Lower leg skin (tissue), 4 donors: Measurements from ENCODE around the gene TNNI3K. TPM values are rescaled to one million over a fixed set of nuclear protein-coding genes. Genes with fewer than 3 reads are reported as not detected.
"Not testable (repeated sequence)": the region's sequence is repeated elsewhere in the genome, so short reads cannot be mapped to it uniquely, and the experiment has no call there.

ENCODE experiments used
- DNase-seq, 2 donors: peaks; one replicate each; pipeline ENCODE4 v3.0.0-alpha.2; 2019; ENCODE audit warnings: low spot score in 2 of 2
- H3K4me3 ChIP-seq: fragments of 200-600 bp; sonication (generic); 2 replicates; pipeline ENCODE4 v1.5.1; 2017; ENCODE audit warnings: mild to moderate bottlenecking, low read depth; ENCODE audit not compliant: poor library complexity, severe bottlenecking
- CTCF ChIP-seq, 3 donors: fragments of 450-650 bp; IDR thresholded peaks; one replicate each; pipeline ENCODE4 v1.5.1; 2016; ENCODE audit warnings: antibody characterized with exemption in 3 of 3, mild to moderate bottlenecking in 3 of 3, moderate library complexity in 2 of 3
- POLR2A ChIP-seq, 2 donors: fragments of 450-650 bp; IDR thresholded peaks; one replicate each; pipeline ENCODE4 v1.6.1; 2016 to 2017; ENCODE audit warnings: antibody characterized with exemption in 2 of 2, mild to moderate bottlenecking in 1 of 2, moderate library complexity in 1 of 2
- WGBS, 2 donors: methylation state at CpG; one replicate each; pipeline ENCODE4 v1.1.5; 2018; 5-methylcytosine and 5-hydroxymethylcytosine counted together
- intact Hi-C: fragments of 100-400 bp; cut with DNase I; formaldehyde crosslinking; loops from one replicate; pipeline ENCODE4 v1.15.0; 2023; ENCODE audit warnings: low total_unique reads
- total RNA-seq, 4 donors: library from RNA; depleted of rRNA; stranded (reverse); fragments of >200 nt; gene quantifications; one replicate each; pipeline ENCODE4 v1.1.0, GENCODE V29; 2016

TNNI3K gene
- total RNA-seq, 4 donors from 2014 or later, result 0.75 to 2.2 TPM; not detected in 2

DNA sequence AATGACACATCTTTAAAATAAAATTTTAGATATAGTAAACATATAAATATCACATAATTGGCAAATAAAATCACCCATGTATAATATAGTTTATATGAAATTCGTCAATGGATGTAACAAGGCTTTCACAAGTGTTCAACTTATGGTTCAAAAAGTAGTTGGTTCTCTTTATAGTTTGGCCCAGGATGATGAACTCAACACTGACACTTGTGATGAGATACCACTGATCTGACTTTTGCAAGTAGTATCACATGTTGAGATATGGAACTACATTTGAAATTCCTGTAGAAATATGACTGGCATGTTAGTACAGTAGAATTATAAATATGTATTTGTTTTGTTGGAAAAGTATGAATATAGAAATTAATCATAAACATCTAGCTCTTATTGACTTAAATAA is 1.8 kb downstream of the TNNI3K start:
- TF ChIP-seq POLR2A (IDR thresholded peaks at IDR 0.05) (no peak), CTCF (IDR thresholded peaks at IDR 0.05) (no peak)
- DNase-seq, result no peak
- intact Hi-C loops, result no loop called here
- 76 to 82% methylated on average over 1 of the region's 1 CpG for WGBS, 2 donors
- H3K4me3 ChIP-seq, result no peak overlapping the region

DNA sequence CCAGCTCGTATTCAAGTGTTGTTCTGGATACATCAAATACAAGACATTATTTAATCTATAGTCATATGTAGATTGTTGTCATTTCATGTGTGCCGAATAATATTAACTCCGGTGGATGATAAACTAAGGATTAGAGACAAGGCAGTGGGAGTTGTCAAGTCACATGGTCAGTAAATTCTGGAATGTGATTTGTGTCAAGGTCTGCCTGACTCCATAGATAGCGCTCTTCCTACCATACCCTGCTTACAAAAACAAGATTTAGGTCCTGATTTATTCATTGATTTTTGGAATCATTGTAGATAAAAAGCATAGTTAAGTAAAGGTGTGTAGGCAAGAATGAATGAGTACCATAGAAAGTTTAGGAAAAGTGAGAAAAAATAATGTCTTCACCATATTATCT is 2.6 kb downstream of the TNNI3K start:
- TF ChIP-seq CTCF (IDR thresholded peaks at IDR 0.05) (no peak), POLR2A (IDR thresholded peaks at IDR 0.05) (no peak)
- intact Hi-C loops, result no loop called here
- no peak overlapping the region for H3K4me3 ChIP-seq
- 93 to 96% methylated on average over 4 of the region's 4 CpGs for WGBS, 2 donors
- DNase-seq, result no peak

- intact Hi-C loops, result no loop called here
- no peak overlapping the region for H3K4me3 ChIP-seq
- DNase-seq, result no peak
- TF ChIP-seq CTCF (IDR thresholded peaks at IDR 0.05) (no peak), POLR2A (IDR thresholded peaks at IDR 0.05) (no peak)
- WGBS, 2 donors, result 8 to 10% methylated on average over 2 of the region's 2 CpGs
These were observed 10.1 kb downstream of the TNNI3K start for GRCh38 chr1:74245168-74245772.

- WGBS, 2 donors, result 81 to 84% methylated on average over 2 of the region's 2 CpGs
- intact Hi-C loops, result no loop called here
- TF ChIP-seq CTCF (IDR thresholded peaks at IDR 0.05), result no peak
- TF ChIP-seq POLR2A (IDR thresholded peaks at IDR 0.05), result no peak
- no peak for DNase-seq
- H3K4me3 ChIP-seq, result no peak overlapping the region
These were observed 11.1 kb downstream of the TNNI3K start for GRCh38 chr1:74246315-74246714.

- DNase-seq, result no peak
- intact Hi-C loops, result no loop called here
- TF ChIP-seq POLR2A (IDR thresholded peaks at IDR 0.05) (no peak), CTCF (IDR thresholded peaks at IDR 0.05) (no peak)
- WGBS, 2 donors, result 90 to 96% methylated on average over 13 to 15 of the region's 22 CpGs
- no peak overlapping the region for H3K4me3 ChIP-seq
These were observed 12.8 kb downstream of the TNNI3K start for GRCh38 chr1:74247881-74248528.

DNA sequence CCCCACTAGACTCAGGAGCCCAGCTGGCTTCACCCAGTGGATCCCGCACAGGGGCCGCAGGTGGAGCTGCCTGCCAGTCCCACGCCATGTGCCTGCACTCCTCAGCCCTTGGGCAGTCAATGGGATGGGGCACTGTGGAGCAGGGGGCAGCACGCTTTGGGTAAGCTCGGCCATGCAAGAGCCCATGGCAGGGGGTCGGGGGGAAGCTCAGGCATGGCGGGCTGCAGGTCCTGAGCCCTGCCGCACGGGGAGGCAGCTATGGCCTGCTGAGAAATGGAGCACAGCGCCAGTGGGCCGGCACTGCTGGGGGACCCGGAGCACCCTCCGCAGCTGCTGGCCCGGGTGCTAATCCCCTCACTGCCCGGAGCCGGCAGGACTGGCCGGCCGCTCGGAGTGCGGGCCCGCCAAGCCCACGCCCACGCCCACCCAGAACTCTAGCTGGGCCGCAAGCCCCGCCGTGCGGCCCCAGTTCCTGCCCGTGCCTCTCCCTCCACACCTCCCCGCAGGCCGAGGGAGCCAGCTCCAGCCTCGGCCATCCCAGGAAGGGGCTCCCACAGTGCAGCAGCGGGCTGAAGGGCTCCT is 18.1 kb downstream of the TNNI3K start:
- H3K4me3 ChIP-seq, intact Hi-C loops: not testable (repeated sequence)
- peak in 1 of 2 donors; percentile 68 for DNase-seq
- 85 to 94% methylated on average over 8 to 14 of the region's 32 CpGs for WGBS, 2 donors
